ENCODE measurements around the gene PPM1D.

PPM1D gene

DNA sequence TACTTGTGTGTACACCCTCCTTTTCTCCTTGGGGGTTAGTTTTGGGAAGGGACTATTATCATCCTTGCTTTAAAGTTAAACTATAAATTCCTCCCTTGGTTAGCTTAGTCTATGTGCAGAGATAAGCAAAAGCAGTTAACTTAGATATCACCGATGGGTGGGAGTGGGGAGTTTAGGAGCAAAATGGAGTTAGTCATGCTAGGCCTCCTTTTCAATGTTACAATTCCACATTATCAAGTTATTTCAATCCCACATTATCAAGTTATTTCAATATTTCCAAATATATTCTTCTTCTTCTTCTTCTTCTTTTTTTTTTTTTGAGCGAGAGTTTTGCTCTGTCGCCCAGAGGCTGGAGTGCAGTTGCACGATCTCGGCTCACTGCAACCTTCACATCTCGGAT, 76.0 kb downstream of the PPM1D start:
- TF ChIP-seq YY1 (IDR thresholded peaks at IDR 0.05; ENCODE audit: insufficient read depth, insufficient read length) (no peak), SUZ12 (IDR thresholded peaks at IDR 0.05; ENCODE audit: extremely low read depth, insufficient read depth, insufficient read length) (no peak), ZNF274 (IDR thresholded peaks at IDR 0.05; ENCODE audit: low read depth, low read length) (no peak)
- Histone ChIP-seq H3K9ac (ENCODE audit: insufficient read length, low read depth) (no peak overlapping the region), H3K27me3 (ENCODE audit: insufficient read depth, insufficient read length) (no peaks in the 10 kb centered on the region), H3K4me1 (ENCODE audit: insufficient read depth, insufficient read length) (no peaks in the 10 kb centered on the region), H3K36me3 (ENCODE audit: insufficient read depth, insufficient read length, low read length) (no peaks in the 10 kb centered on the region), H3K4me3 (ENCODE audit: insufficient read length, low read depth) (no peak overlapping the region), H3K9me3 (ENCODE audit: insufficient read depth, low read length) (0 out of 2 replicates have a peak, but pooled peaks cover 5% of the 10 kb centered on the region)
- DNase-seq (ENCODE audit: low read depth, low spot score), result no peak

DNA sequence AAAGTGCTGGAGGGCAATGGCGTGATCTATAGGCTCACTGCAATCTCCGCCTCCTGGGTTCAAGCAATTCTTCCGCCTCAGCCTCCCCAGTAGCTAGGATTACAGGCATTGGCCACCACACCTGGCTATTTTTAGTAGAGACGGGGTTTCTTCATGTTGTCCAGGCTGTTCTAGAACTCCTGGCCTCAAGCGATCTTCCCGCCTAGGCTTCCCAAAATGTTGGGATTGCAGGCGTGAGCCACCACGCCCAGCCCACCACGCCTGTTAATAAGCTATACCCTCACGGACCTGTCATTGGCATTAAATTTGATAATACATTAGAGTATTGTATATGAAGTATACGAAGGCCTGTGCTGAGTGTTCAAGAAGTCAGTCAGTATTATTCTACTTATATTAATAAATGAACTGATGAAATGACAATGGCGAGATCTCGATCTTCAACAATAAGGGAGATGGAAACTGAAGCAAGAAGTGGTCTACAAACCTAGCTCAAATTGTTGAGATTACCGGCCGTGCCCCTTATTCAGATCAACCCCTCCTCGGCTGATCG, 76.8 kb downstream of the PPM1D start:
- TF ChIP-seq SUZ12 (IDR thresholded peaks at IDR 0.05; ENCODE audit: extremely low read depth, insufficient read depth, insufficient read length), result no peak
- no peak for TF ChIP-seq YY1 (IDR thresholded peaks at IDR 0.05; ENCODE audit: insufficient read depth, insufficient read length)
- no peak for TF ChIP-seq ZNF274 (IDR thresholded peaks at IDR 0.05; ENCODE audit: low read depth, low read length)
- H3K9me3 ChIP-seq (ENCODE audit: insufficient read depth, low read length), result 0 out of 2 replicates have a peak, but pooled peaks cover 5% of the 10 kb centered on the region
- H3K36me3 ChIP-seq (ENCODE audit: insufficient read depth, insufficient read length, low read length), result no peaks in the 10 kb centered on the region
- peak overlapping the region; percentile 52 for H3K9ac ChIP-seq (ENCODE audit: insufficient read length, low read depth)
- H3K27me3 ChIP-seq (ENCODE audit: insufficient read depth, insufficient read length), result no peaks in the 10 kb centered on the region
- H3K4me1 ChIP-seq (ENCODE audit: insufficient read depth, insufficient read length), result no peaks in the 10 kb centered on the region
- peak overlapping the region; percentile 88 for H3K4me3 ChIP-seq (ENCODE audit: insufficient read length, low read depth)
- DNase-seq (ENCODE audit: low read depth, low spot score), result no peak

DNA sequence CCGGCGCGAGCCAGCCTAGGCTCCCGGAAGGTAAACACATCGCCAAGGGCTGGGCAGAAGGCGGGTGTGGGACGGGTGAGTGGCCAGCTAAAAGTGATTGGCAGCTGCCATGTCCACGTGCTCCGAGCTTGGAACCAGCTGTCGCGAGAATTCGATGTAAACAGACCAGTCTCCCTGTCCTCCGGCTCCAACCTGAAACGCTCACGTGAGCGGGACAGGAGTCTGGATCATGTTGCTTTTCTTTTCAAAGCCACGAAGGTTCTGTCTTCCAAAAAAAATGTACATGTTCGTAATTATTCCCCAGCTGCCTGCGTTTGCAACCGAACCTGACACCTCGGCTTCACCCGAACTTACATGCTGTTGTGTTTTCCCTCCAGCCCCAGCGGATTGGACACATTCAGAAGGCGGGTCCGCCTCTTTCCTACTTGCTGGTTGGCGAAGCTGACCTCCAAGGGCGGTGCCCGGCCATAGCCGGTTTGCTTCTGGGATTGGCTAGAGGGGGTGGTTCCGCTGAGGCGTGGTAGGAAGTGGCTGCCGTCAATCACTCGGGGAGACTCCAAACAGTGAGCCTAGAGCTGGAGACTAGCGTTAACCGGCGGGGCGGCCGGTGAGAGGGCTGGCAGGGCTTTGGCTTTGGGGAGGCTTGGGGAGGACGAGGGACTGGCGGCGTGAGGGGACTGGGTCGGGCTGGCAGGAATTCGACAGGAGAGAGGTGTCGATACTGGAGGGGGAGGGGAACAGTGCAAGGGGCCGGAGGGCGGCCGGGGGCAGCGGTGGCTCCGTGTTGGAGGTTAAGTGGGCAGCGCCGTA, 77.5 kb downstream of the PPM1D start, which contains the start of gene BCAS3:
BCAS3 (plus strand) TSS at position 544 of the 810 bp plus-strand sequence.
- Histone ChIP-seq H3K36me3 (ENCODE audit: insufficient read depth, insufficient read length, low read length) (no peaks in the 10 kb centered on the region), H3K9ac (ENCODE audit: insufficient read length, low read depth) (peak within 1 kb of the TSS; percentile 79), H3K4me3 (ENCODE audit: insufficient read length, low read depth) (peak within 1 kb of the TSS; percentile 88), H3K27me3 (ENCODE audit: insufficient read depth, insufficient read length) (no peaks in the 10 kb centered on the region), H3K4me1 (ENCODE audit: insufficient read depth, insufficient read length) (no peaks in the 10 kb centered on the region), H3K9me3 (ENCODE audit: insufficient read depth, low read length) (0 out of 2 replicates have a peak, but pooled peaks cover 5% of the 10 kb centered on the region)
- peak; percentile 96 for DNase-seq (ENCODE audit: low read depth, low spot score)
- TF ChIP-seq ZNF274 (IDR thresholded peaks at IDR 0.05; ENCODE audit: low read depth, low read length), result no peak
- no peak for TF ChIP-seq SUZ12 (IDR thresholded peaks at IDR 0.05; ENCODE audit: extremely low read depth, insufficient read depth, insufficient read length)
- no peak for TF ChIP-seq YY1 (IDR thresholded peaks at IDR 0.05; ENCODE audit: insufficient read depth, insufficient read length)

DNA sequence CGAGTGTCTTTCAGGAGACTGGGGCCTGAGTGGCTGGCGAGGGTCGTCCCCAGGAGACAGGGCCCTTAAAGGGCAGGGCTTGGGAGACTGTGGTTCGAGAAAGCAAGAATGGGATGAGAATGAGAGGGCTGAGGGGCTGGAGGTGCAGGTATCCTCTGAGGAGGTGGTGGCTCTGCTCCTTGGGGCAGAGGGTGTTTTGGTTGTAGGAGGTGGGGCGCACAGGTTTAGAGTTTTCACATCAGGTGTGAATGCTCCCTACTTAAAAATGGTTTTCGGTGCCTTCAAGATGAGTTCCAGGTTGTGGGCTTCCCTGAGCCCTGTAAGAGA, 78.1 kb downstream of the PPM1D start:
- DNase-seq (ENCODE audit: low read depth, low spot score), result no peak
- TF ChIP-seq YY1 (IDR thresholded peaks at IDR 0.05; ENCODE audit: insufficient read depth, insufficient read length) (no peak), ZNF274 (IDR thresholded peaks at IDR 0.05; ENCODE audit: low read depth, low read length) (no peak), SUZ12 (IDR thresholded peaks at IDR 0.05; ENCODE audit: extremely low read depth, insufficient read depth, insufficient read length) (no peak)
- no peaks in the 10 kb centered on the region for H3K27me3 ChIP-seq (ENCODE audit: insufficient read depth, insufficient read length)
- no peaks in the 10 kb centered on the region for H3K4me1 ChIP-seq (ENCODE audit: insufficient read depth, insufficient read length)
- H3K4me3 ChIP-seq (ENCODE audit: insufficient read length, low read depth), result peak overlapping the region; percentile 88
- no peaks in the 10 kb centered on the region for H3K36me3 ChIP-seq (ENCODE audit: insufficient read depth, insufficient read length, low read length)
- H3K9ac ChIP-seq (ENCODE audit: insufficient read length, low read depth), result peak overlapping the region; percentile 79
- 0 out of 2 replicates have a peak, but pooled peaks cover 5% of the 10 kb centered on the region for H3K9me3 ChIP-seq (ENCODE audit: insufficient read depth, low read length)

DNA sequence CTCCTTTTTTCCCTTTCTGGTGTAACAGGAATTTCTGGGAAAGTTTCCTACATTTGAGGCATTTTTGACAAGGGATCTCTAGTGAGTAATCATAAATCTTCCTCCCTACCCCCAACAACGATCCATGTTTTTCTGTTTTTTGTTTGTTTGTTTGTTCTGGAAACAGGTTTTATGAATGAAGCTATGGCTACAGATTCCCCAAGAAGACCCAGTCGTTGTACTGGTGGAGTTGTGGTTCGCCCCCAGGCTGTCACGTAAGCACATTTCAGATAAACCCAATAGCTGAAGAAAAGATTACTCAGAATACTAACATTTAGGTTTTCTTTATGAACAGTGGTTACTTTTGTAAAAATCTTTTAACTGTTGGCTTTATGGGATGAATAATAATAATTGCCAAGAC, 79.3 kb downstream of the PPM1D start:
- TF ChIP-seq SUZ12 (IDR thresholded peaks at IDR 0.05; ENCODE audit: extremely low read depth, insufficient read depth, insufficient read length), result no peak
- Histone ChIP-seq H3K27me3 (ENCODE audit: insufficient read depth, insufficient read length) (no peaks in the 10 kb centered on the region), H3K9me3 (ENCODE audit: insufficient read depth, low read length) (0 out of 2 replicates have a peak, but pooled peaks cover 5% of the 10 kb centered on the region), H3K36me3 (ENCODE audit: insufficient read depth, insufficient read length, low read length) (no peaks in the 10 kb centered on the region), H3K9ac (ENCODE audit: insufficient read length, low read depth) (no peak overlapping the region), H3K4me3 (ENCODE audit: insufficient read length, low read depth) (no peak overlapping the region), H3K4me1 (ENCODE audit: insufficient read depth, insufficient read length) (no peaks in the 10 kb centered on the region)
- no peak for DNase-seq (ENCODE audit: low read depth, low spot score)

DNA sequence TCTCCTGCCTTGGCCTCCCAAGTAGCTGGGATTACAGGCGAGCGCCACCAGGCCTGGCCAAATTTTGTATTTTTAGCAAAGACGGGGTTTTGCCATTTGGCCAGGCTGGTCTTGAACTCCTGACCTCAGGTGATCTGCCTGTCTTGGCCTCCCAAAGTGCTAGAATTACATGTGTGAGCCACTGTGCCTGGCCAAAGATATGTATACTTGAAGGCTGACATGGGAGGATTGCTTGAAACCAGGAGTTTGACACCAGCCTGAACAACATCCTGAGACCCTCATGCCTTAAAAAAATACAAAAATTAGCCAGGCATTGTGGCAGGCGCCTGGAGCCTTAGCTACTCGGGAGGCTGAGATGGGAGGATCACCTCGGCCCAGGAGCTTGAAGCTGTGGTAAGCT, 80.8 kb downstream of the PPM1D start:
- H3K4me1 ChIP-seq (ENCODE audit: insufficient read depth, insufficient read length), result no peaks in the 10 kb centered on the region
- H3K9me3 ChIP-seq (ENCODE audit: insufficient read depth, low read length), result no peaks in the 10 kb centered on the region
- H3K9ac ChIP-seq (ENCODE audit: insufficient read length, low read depth), result no peak overlapping the region
- TF ChIP-seq ZNF274 (IDR thresholded peaks at IDR 0.05; ENCODE audit: low read depth, low read length) (no peak), SUZ12 (IDR thresholded peaks at IDR 0.05; ENCODE audit: extremely low read depth, insufficient read depth, insufficient read length) (no peak), YY1 (IDR thresholded peaks at IDR 0.05; ENCODE audit: insufficient read depth, insufficient read length) (no peak)
- H3K36me3 ChIP-seq (ENCODE audit: insufficient read depth, insufficient read length, low read length), result peaks cover 3% of the 10 kb centered on the region
- no peaks in the 10 kb centered on the region for H3K27me3 ChIP-seq (ENCODE audit: insufficient read depth, insufficient read length)
- no peak for DNase-seq (ENCODE audit: low read depth, low spot score)
- H3K4me3 ChIP-seq (ENCODE audit: insufficient read length, low read depth), result no peak overlapping the region

- no peaks in the 10 kb centered on the region for H3K27me3 ChIP-seq (ENCODE audit: insufficient read depth, insufficient read length)
- no peak overlapping the region for H3K4me3 ChIP-seq (ENCODE audit: insufficient read length, low read depth)
- no peaks in the 10 kb centered on the region for H3K4me1 ChIP-seq (ENCODE audit: insufficient read depth, insufficient read length)
- DNase-seq (ENCODE audit: low read depth, low spot score), result no peak
- no peaks in the 10 kb centered on the region for H3K9me3 ChIP-seq (ENCODE audit: insufficient read depth, low read length)
- H3K9ac ChIP-seq (ENCODE audit: insufficient read length, low read depth), result no peak overlapping the region
- TF ChIP-seq YY1 (IDR thresholded peaks at IDR 0.05; ENCODE audit: insufficient read depth, insufficient read length) (no peak), SUZ12 (IDR thresholded peaks at IDR 0.05; ENCODE audit: extremely low read depth, insufficient read depth, insufficient read length) (no peak), ZNF274 (IDR thresholded peaks at IDR 0.05; ENCODE audit: low read depth, low read length) (no peak)
- peaks cover 3% of the 10 kb centered on the region for H3K36me3 ChIP-seq (ENCODE audit: insufficient read depth, insufficient read length, low read length)
Observed at GRCh38 chr17:60685437-60685836, 85.4 kb downstream of the PPM1D start.

Data from NT2/D1 (cell line).